HG03039 (cell line): ENCODE results near the gene PCDHB15.
"Not testable (repeated sequence)": the region's sequence is repeated elsewhere in the genome, so short reads cannot be mapped to it uniquely, and the experiment has no call there.

Experiments
- ATAC-seq: cut with Tn5 transposase; IDR thresholded peaks from one replicate; pipeline ENCODE4 v1.9.1; 2021; ENCODE audit warnings: mild to moderate bottlenecking, moderate library complexity; ENCODE audit not compliant: unreplicated experiment

Gene PCDHB15

GRCh38 chr5:141245250-141245717 is at the start of gene PCDHB15:
TSS of gene PCDHB15 (plus strand) at chr5:141245395. CDS start at chr5:141245579, 184 bp downstream.
- no peak for ATAC-seq

DNA sequence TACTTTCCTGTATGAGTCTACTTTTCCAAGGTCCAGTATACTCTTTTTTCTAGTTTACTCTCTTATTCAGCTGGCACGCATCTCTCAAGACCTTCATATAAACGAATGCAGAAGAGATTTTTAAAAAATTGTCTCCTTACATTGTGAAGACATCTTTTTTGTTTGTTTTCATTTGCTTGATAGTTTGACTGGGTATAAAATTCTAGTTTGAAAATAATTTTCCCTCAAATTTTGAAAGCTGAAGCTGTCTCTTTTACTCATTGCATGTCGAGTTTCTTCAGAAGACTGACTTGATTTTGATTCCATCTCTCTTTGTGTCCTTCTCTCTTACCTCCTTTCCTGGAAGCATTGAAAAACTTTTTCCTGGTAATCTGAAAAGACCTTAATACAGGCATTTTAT is 48.8 kb upstream of the PCDHB15 start:
- no peak for ATAC-seq

GRCh38 chr5:141199359-141200235 is 45.6 kb upstream of the PCDHB15 start, which contains the start of gene PCDHB11:
TSS of gene PCDHB11 (plus strand) at chr5:141199627. CDS start at chr5:141199775, 148 bp downstream.
- ATAC-seq = no peak

GRCh38 chr5:141201126-141201525 is 44.1 kb upstream of the PCDHB15 start:
- not testable (repeated sequence) for ATAC-seq

DNA sequence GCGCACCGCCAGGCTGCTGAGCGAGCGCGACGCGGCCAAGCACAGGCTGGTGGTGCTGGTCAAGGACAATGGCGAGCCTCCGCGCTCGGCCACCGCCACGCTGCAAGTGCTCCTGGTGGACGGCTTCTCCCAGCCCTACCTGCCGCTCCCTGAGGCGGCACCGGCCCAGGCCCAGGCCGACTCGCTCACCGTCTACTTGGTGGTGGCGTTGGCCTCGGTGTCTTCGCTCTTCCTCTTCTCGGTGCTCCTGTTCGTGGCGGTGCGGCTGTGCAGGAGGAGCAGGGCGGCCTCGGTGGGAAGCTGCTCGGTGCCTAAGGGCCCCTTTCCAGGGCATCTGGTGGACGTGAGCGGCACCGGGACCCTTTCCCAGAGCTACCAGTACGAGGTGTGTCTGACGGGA is 43.5 kb upstream of the PCDHB15 start:
- ATAC-seq = not testable (repeated sequence)

DNA sequence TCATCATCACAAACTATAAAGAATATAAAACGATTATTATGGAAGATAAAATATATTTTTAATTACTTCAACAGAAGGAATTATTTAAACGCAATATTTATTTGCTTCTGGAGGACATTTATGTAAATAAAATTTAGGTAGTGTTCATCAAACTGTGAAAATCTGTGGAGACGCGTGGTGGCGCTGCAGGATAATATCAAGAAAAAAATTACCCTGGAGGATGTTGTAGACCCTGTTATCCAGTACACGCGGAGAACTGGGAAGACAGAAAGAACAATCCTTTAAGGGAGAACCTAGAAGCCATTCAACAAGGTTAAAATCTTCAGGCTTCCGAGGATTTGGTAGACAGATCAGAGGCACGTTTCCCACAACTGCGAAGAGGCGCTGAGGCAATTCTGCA is 36.7 kb upstream of the PCDHB15 start, which contains the start of gene PCDHB12:
Gene PCDHB12 (plus strand): TSS at position 242 of the 400 bp plus-strand sequence. CDS start 189 bp downstream, outside the sequence.
- ATAC-seq = no peak

- ATAC-seq = not testable (repeated sequence)
Observed at GRCh38 chr5:141210281-141210680, 34.9 kb upstream of the PCDHB15 start.

- not testable (repeated sequence) for ATAC-seq
Observed at GRCh38 chr5:141210849-141211248, 34.3 kb upstream of the PCDHB15 start.

- not testable (repeated sequence) for ATAC-seq
Observed at GRCh38 chr5:141213656-141214339, 31.4 kb upstream of the PCDHB15 start, which contains the start of gene PCDHB13. TSS of gene PCDHB13 (plus strand) at chr5:141213919. CDS start at chr5:141214124, 205 bp downstream.

GRCh38 chr5:141214583-141214982 is 30.6 kb upstream of the PCDHB15 start:
- ATAC-seq = not testable (repeated sequence)

DNA sequence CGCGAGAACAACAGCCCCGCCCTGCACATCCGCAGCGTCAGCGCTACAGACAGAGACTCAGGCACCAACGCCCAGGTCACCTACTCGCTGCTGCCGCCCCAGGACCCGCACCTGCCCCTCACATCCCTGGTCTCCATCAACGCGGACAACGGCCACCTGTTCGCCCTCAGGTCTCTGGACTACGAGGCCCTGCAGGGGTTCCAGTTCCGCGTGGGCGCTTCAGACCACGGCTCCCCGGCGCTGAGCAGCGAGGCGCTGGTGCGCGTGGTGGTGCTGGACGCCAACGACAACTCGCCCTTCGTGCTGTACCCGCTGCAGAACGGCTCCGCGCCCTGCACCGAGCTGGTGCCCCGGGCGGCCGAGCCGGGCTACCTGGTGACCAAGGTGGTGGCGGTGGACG is 29.7 kb upstream of the PCDHB15 start:
- not testable (repeated sequence) for ATAC-seq

DNA sequence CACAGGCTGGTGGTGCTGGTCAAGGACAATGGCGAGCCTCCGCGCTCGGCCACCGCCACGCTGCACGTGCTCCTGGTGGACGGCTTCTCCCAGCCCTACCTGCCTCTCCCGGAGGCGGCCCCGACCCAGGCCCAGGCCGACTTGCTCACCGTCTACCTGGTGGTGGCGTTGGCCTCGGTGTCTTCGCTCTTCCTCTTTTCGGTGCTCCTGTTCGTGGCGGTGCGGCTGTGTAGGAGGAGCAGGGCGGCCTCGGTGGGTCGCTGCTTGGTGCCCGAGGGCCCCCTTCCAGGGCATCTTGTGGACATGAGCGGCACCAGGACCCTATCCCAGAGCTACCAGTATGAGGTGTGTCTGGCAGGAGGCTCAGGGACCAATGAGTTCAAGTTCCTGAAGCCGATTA is 29.2 kb upstream of the PCDHB15 start:
- not testable (repeated sequence) for ATAC-seq

DNA sequence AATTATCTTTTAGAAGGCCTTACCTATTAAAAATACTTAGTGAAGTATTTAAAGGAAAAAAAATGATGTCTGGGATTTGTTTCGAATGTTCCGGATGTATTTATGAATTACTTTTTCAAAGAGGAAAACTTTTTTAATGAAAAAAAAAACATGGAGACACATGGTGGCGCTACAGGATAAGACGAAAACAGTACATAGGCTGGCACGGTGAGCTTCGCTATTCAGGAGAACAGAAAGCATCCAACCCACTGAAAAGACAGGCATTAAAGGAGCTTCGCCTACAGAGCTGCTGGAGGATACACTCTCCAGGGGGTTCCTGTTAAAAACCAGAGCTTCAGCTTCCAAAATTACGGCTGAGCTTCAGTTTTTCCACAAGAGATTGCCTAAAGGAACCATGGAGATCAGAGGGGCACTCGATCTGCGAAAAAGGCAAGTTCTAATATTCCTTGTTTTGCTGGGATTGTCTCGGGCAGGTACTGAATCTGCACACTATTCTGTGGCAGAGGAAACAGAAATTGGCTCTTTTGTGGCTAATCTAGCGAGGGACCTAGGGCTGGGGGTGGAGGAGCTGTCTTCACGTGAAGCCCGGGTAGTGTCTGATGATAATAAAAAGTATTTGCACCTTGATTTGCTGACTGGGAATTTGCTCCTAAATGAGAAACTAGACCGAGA is 21.9 kb upstream of the PCDHB15 start, which contains the start of gene PCDHB14:
Gene PCDHB14 (plus strand): TSS at position 232 of the 672 bp plus-strand sequence. CDS start 163 bp downstream, at position 395.
- ATAC-seq = no peak

DNA sequence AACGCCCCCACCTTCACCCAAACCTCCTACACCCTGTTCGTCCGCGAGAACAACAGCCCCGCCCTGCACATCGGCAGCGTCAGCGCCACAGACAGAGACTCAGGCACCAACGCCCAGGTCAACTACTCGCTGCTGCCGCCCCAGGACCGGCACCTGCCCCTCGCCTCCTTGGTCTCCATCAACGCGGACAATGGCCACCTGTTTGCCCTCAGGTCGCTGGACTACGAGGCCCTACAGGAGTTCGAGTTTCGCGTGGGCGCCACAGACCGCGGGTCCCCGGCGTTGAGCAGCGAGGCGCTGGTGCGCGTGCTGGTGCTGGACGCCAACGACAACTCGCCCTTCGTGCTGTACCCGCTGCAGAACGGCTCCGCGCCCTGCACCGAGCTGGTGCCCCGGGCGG is 20.4 kb upstream of the PCDHB15 start:
- not testable (repeated sequence) for ATAC-seq

DNA sequence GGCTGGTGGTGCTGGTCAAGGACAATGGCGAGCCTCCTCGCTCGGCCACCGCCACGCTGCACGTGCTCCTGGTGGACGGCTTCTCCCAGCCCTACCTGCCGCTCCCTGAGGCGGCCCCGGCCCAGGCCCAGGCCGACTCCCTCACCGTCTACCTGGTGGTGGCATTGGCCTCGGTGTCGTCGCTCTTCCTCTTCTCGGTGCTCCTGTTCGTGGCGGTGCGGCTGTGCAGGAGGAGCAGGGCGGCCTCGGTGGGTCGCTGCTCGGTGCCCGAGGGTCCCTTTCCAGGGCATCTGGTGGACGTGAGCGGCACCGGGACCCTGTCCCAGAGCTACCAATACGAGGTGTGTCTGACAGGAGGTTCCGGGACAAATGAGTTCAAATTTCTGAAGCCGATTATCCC is 19.8 kb upstream of the PCDHB15 start:
- ATAC-seq = not testable (repeated sequence)

DNA sequence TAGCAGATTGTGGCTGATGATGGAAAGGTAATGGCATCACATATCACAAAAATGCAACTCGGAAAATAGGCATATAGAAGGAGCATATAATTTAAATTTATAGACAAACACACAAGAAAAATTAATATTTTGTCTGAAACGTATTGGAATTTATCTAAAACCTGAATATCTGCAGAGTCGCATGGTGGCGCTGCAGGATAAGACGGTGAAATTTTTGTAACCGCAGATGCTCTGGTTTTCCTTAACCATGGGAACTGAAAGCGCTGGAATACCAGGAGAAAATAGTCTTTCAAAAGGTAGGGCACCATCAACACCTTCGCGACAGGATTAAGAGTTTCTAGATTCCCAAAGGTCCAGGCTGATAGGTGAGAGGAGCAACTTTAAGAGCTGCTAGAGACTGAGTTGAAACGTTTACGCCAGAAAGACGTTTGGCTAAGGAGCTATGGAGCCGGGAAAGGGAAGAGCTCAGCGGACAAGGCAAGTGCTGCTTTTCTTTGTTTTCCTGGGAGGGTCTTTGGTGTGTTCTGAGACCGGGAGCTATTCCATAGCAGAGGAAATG is 11.0 kb upstream of the PCDHB15 start:
- no peak for ATAC-seq

GRCh38 chr5:141235922-141236321 is 9.3 kb upstream of the PCDHB15 start:
- not testable (repeated sequence) for ATAC-seq

DNA sequence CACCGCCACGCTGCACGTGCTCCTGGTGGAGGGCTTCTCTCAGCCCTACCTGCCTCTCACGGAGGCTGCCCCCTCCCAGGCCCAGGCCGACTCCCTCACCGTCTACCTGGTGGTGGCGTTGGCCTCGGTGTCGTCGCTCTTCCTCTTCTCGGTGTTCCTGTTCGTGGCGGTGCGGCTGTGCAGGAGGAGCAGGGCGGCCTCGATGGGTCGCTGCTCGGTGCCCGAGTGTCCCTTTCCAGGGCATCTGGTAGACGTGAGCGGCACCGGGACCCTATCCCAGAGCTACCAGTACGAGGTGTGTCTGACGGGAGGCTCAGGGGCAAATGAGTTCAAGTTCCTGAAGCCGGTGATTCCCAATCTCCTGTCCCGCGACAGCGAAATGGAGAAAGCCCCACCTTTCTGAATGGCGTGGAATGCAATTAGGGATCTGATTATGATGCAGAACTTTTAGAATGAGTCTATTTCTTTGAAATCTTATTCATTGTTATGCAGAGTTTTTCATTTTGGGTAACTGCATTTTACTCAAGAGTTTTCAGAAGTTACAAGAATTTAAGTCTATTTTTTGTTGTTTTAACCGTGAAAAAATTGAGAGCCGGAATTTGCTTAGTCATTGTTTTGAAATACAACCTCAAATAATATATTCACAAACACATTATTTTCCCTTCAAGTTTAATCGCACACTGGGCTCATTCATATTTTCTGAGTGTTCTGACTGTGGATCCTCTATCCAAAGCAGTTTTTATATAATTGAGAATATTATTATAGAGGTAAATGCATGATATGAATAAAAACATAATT is 8.5 kb upstream of the PCDHB15 start:
- no peak for ATAC-seq

GRCh38 chr5:141241496-141241895 is 3.7 kb upstream of the PCDHB15 start:
- no peak for ATAC-seq

DNA sequence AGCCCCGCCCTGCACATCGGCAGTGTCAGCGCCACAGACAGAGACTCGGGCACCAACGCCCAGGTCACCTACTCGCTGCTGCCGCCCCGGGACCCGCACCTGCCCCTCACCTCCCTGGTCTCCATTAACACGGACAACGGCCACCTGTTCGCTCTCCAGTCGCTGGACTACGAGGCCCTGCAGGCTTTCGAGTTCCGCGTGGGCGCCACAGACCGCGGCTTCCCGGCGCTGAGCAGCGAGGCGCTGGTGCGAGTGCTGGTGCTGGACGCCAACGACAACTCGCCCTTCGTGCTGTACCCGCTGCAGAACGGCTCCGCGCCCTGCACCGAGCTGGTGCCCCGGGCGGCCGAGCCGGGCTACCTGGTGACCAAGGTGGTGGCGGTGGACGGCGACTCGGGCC is 1.8 kb downstream of the PCDHB15 start:
- ATAC-seq = not testable (repeated sequence)
